GM12891 (cell line): ENCODE measurements around the gene SMAD7.

ENCODE experiments used
- DNase-seq: peaks from one replicate; pipeline ENCODE4 v3.0.0; 2011; ENCODE audit warnings: low spot score; ENCODE audit not compliant: insufficient read length
- FAIRE-seq: peaks from 2 replicates; lab custom pipeline; 2011; peaks lifted over from hg19 to GRCh38; lab: Jason Lieb, UNC
- PAX5 ChIP-seq: IDR thresholded peaks from 2 replicates; pipeline ENCODE4 v1.6.1; 2011; ENCODE audit warnings: low read length, moderate library complexity, mild to moderate bottlenecking; ENCODE audit not compliant: insufficient read depth, severe bottlenecking
- POLR2A ChIP-seq: IDR thresholded peaks from 2 replicates; pipeline ENCODE4 v1.6.1; 2011; ENCODE audit warnings: low read depth, low read length, control low read depth
- POLR2AphosphoS5 ChIP-seq: IDR thresholded peaks from 2 replicates; pipeline ENCODE4 v1.6.1; 2011; ENCODE audit warnings: low read depth, low read length, control low read depth
- POU2F2 ChIP-seq: IDR thresholded peaks from 2 replicates; pipeline ENCODE4 v1.6.1; 2011; ENCODE audit warnings: low read depth, mild to moderate bottlenecking, control low read depth, low read length, moderate library complexity
- SPI1 ChIP-seq: IDR thresholded peaks from 2 replicates; pipeline ENCODE4 v1.6.1; 2011; ENCODE audit warnings: low read depth, low read length, control low read depth
- TAF1 ChIP-seq: IDR thresholded peaks from 2 replicates; pipeline ENCODE4 v1.6.1; 2011; ENCODE audit warnings: low read depth, low read length, control low read depth

SMAD7 gene

GRCh38 chr18:48922801-48923730 lies 27.7 kb downstream of the SMAD7 start:
- DNase-seq (no peak), FAIRE-seq (peak; percentile 40)
- TF ChIP-seq TAF1: no peak
- no peak for TF ChIP-seq POU2F2
- TF ChIP-seq PAX5: no peak
- no peak for TF ChIP-seq POLR2AphosphoS5
- no peak for TF ChIP-seq SPI1
- TF ChIP-seq POLR2A: no peak

GRCh38 chr18:48922226-48922800 lies 28.5 kb downstream of the SMAD7 start:
- peak; percentile 38 for FAIRE-seq
- no peak for TF ChIP-seq PAX5

GRCh38 chr18:48921305-48922225 lies 29.2 kb downstream of the SMAD7 start:
- TF ChIP-seq PAX5 (no peak), TAF1 (no peak), SPI1 (no peak), POLR2A (no peak), POLR2AphosphoS5 (no peak), POU2F2 (no peak)
- DNase-seq (no peak), FAIRE-seq (no peak)

More at GRCh38 chr18:48922226-48922800, 28.5 kb downstream of the SMAD7 start:
- DNase-seq: no peak

- DNase-seq (no peak), FAIRE-seq (no peak)
- no peak for TF ChIP-seq PAX5
- TF ChIP-seq POLR2A: no peak
- TF ChIP-seq TAF1: no peak
- TF ChIP-seq POLR2AphosphoS5: no peak
- no peak for TF ChIP-seq SPI1
- no peak for TF ChIP-seq POU2F2
Observed at GRCh38 chr18:48920408-48921038, 30.2 kb downstream of the SMAD7 start.

- FAIRE-seq: no peak
- no peak for TF ChIP-seq POLR2A
- no peak for TF ChIP-seq POU2F2
- TF ChIP-seq TAF1: no peak
- TF ChIP-seq SPI1: no peak
- TF ChIP-seq POLR2AphosphoS5: no peak
- TF ChIP-seq PAX5: no peak
- DNase-seq: no peak
Observed at GRCh38 chr18:48919547-48919946, 31.2 kb downstream of the SMAD7 start.

GRCh38 chr18:48918660-48919456 lies 31.9 kb downstream of the SMAD7 start:
- DNase-seq (no peak), FAIRE-seq (peak; percentile 54)
- TF ChIP-seq POLR2AphosphoS5: no peak
- no peak for TF ChIP-seq PAX5
- no peak for TF ChIP-seq SPI1
- TF ChIP-seq POLR2A: no peak
- no peak for TF ChIP-seq POU2F2

GRCh38 chr18:48917579-48918517 lies 32.9 kb downstream of the SMAD7 start:
- TF ChIP-seq POLR2A (no peak), SPI1 (peak; percentile 14; the same call in 1 of the 2 replicates), POLR2AphosphoS5 (no peak), POU2F2 (no peak)
- peak; percentile 40 for FAIRE-seq
- DNase-seq: no peak

- FAIRE-seq: no peak
- no peak for DNase-seq
- TF ChIP-seq TAF1: no peak
- TF ChIP-seq POU2F2: no peak
- TF ChIP-seq POLR2A: no peak
- TF ChIP-seq POLR2AphosphoS5: no peak
- no peak for TF ChIP-seq PAX5
- TF ChIP-seq SPI1: no peak
Observed at GRCh38 chr18:48915626-48916425, 34.9 kb downstream of the SMAD7 start.
